ENCODE results near the gene VWA5B2.

Gene VWA5B2

GRCh38 chr3:184230603-184231528 is 1.5 kb downstream of the VWA5B2 start:
- no peak overlapping the region for H3K4me2 ChIP-seq (ENCODE audit: low read depth, low read length, poor library complexity, severe bottlenecking)

GRCh38 chr3:184231671-184232070 is 2.3 kb downstream of the VWA5B2 start:
- H3K9me3 ChIP-seq (ENCODE audit: insufficient read depth, low read length), result no peaks in the 10 kb centered on the region
- H3K27me3 ChIP-seq (ENCODE audit: low read length), result no peaks in the 10 kb centered on the region
- no peaks in the 10 kb centered on the region for H3K36me3 ChIP-seq (ENCODE audit: low read length)
- H3K4me3 ChIP-seq (ENCODE audit: insufficient read depth, low read length, poor library complexity, severe bottlenecking), result no peak overlapping the region
- H4K20me1 ChIP-seq (ENCODE audit: low read depth, low read length), result no peaks in the 10 kb centered on the region
- H3K9ac ChIP-seq (ENCODE audit: low read length), result no peak overlapping the region
- H3K79me2 ChIP-seq (ENCODE audit: insufficient read depth, low read length), result no peaks in the 10 kb centered on the region
- H2AFZ ChIP-seq (ENCODE audit: low read depth, low read length, severe bottlenecking), result no peak overlapping the region
- H3F3A ChIP-seq (ENCODE audit: insufficient read depth), result no peaks in the 10 kb centered on the region
- no peak overlapping the region for H3K27ac ChIP-seq (ENCODE audit: low read depth, low read length)
- no peak overlapping the region for H3K4me2 ChIP-seq (ENCODE audit: low read depth, low read length, poor library complexity, severe bottlenecking)
- H3K9me2 ChIP-seq (replicated peaks; ENCODE audit: insufficient read depth, low read length), result no peaks in the 10 kb centered on the region
- TF ChIP-seq EZH2phosphoT487 (conservative IDR thresholded peaks at IDR 0.05; ENCODE audit: low read length) (no peak), CTCF (IDR thresholded peaks at IDR 0.05; ENCODE audit: insufficient read depth, low read length, poor library complexity, severe bottlenecking) (no peak)

More at GRCh38 chr3:184230603-184231528, 1.5 kb downstream of the VWA5B2 start:
- H3F3A ChIP-seq (ENCODE audit: insufficient read depth), result no peaks in the 10 kb centered on the region
- no peak overlapping the region for H3K27ac ChIP-seq (ENCODE audit: low read depth, low read length)
- no peaks in the 10 kb centered on the region for H4K20me1 ChIP-seq (ENCODE audit: low read depth, low read length)
- H2AFZ ChIP-seq (ENCODE audit: low read depth, low read length, severe bottlenecking), result no peak overlapping the region
- H3K4me3 ChIP-seq (ENCODE audit: insufficient read depth, low read length, poor library complexity, severe bottlenecking), result no peak overlapping the region
- H3K9ac ChIP-seq (ENCODE audit: low read length), result no peak overlapping the region
- no peak for TF ChIP-seq EZH2phosphoT487 (conservative IDR thresholded peaks at IDR 0.05; ENCODE audit: low read length)
- no peak for TF ChIP-seq CTCF (IDR thresholded peaks at IDR 0.05; ENCODE audit: insufficient read depth, low read length, poor library complexity, severe bottlenecking)
- H3K9me3 ChIP-seq (ENCODE audit: insufficient read depth, low read length), result no peaks in the 10 kb centered on the region
- no peaks in the 10 kb centered on the region for H3K79me2 ChIP-seq (ENCODE audit: insufficient read depth, low read length)
- no peaks in the 10 kb centered on the region for H3K9me2 ChIP-seq (replicated peaks; ENCODE audit: insufficient read depth, low read length)
- no peaks in the 10 kb centered on the region for H3K36me3 ChIP-seq (ENCODE audit: low read length)
- no peaks in the 10 kb centered on the region for H3K27me3 ChIP-seq (ENCODE audit: low read length)

DNA sequence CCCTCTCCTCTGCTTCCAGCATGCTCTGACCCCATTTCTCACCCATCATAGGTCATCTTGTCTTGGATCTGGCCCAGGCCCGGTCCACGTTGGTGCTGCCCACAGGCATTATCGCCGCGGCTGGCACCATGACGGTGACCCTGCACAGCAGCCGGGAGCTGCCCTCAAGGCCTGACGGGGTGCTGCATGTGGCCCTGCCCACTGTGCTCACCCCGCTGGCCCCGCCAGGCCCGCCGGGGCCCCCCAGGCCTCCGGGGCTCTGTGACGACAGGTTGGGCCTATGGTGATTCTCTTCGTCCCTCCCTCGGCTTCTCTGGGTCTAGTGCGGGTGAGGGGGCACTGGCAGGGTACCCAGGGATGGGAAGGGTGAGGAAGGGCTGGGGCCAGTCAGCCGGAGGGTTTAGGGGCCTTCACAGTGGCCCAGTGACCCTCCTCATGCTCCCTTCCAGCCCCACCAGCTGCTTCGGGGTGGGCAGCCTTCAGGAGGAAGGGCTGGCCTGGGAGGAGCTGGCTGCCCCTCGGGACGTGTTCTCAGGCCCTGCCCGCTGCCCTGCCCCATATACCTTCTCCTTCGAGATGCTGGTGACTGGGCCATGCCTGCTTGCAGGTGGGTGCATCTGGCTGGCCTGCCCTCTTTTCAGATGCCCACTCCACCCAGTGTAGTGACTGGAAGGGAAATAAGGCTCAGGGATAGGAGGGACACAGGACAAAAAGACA is 3.9 kb downstream of the VWA5B2 start:
- no peaks in the 10 kb centered on the region for H4K20me1 ChIP-seq (ENCODE audit: low read depth, low read length)
- H3K27ac ChIP-seq (ENCODE audit: low read depth, low read length), result no peak overlapping the region
- H3K9me3 ChIP-seq (ENCODE audit: insufficient read depth, low read length), result no peaks in the 10 kb centered on the region
- no peak overlapping the region for H3K4me2 ChIP-seq (ENCODE audit: low read depth, low read length, poor library complexity, severe bottlenecking)
- no peaks in the 10 kb centered on the region for H3K79me2 ChIP-seq (ENCODE audit: insufficient read depth, low read length)
- no peaks in the 10 kb centered on the region for H3K9me2 ChIP-seq (replicated peaks; ENCODE audit: insufficient read depth, low read length)
- no peaks in the 10 kb centered on the region for H3K36me3 ChIP-seq (ENCODE audit: low read length)
- no peak overlapping the region for H2AFZ ChIP-seq (ENCODE audit: low read depth, low read length, severe bottlenecking)
- no peak overlapping the region for H3K4me3 ChIP-seq (ENCODE audit: insufficient read depth, low read length, poor library complexity, severe bottlenecking)
- TF ChIP-seq EZH2phosphoT487 (conservative IDR thresholded peaks at IDR 0.05; ENCODE audit: low read length) (no peak), CTCF (IDR thresholded peaks at IDR 0.05; ENCODE audit: insufficient read depth, low read length, poor library complexity, severe bottlenecking) (no peak)
- H3F3A ChIP-seq (ENCODE audit: insufficient read depth), result no peaks in the 10 kb centered on the region
- no peaks in the 10 kb centered on the region for H3K27me3 ChIP-seq (ENCODE audit: low read length)
- H3K9ac ChIP-seq (ENCODE audit: low read length), result no peak overlapping the region
